SK-N-SH treated with all-trans-retinoic acid at 6 μM for 48 hours (cell line): Measurements from ENCODE around the gene COL26A1.

ENCODE experiments used
- ATAC-seq: fragments of 200-7000 bp; cut with Tn5 transposase; 3 replicates; pipeline ENCODE4 v1.9.1; 2020; ENCODE audit warnings: mild to moderate bottlenecking, moderate library complexity
- ARNTL ChIP-seq: fragments of 450-650 bp; formaldehyde crosslinking; IDR thresholded peaks from 2 replicates; pipeline ENCODE4 v1.5.0; 2020; ENCODE audit warnings: low read depth, mild to moderate bottlenecking, moderate library complexity, borderline replicate concordance
- BACH2 ChIP-seq: fragments of 250-450 bp; sonication (Bioruptor Pico); IDR thresholded peaks from 2 replicates; pipeline ENCODE4 v1.9.0; 2021; ENCODE audit warnings: mild to moderate bottlenecking, borderline replicate concordance
- CSDC2 ChIP-seq: fragments of 250-450 bp; sonication (Bioruptor Pico); IDR thresholded peaks from 2 replicates; pipeline ENCODE4 v1.5.0; 2020; ENCODE audit warnings: mild to moderate bottlenecking, moderate library complexity
- GLIS3 ChIP-seq: fragments of 250-450 bp; sonication (Bioruptor Pico); IDR thresholded peaks from 2 replicates; pipeline ENCODE4 v1.5.0; 2020; ENCODE audit warnings: mild to moderate bottlenecking, moderate library complexity
- ISL1 ChIP-seq: fragments of 250-450 bp; sonication (Bioruptor Pico); IDR thresholded peaks from 2 replicates; pipeline ENCODE4 v2.1.2; 2022; ENCODE audit warnings: mild to moderate bottlenecking, moderate library complexity
- OSR1 ChIP-seq: fragments of 250-450 bp; sonication (Bioruptor Pico); IDR thresholded peaks from 2 replicates; pipeline ENCODE4 v1.8.0; 2022; ENCODE audit warnings: moderate library complexity, mild to moderate bottlenecking, inconsistent platforms
- PPARA ChIP-seq: fragments of 250-450 bp; sonication (Bioruptor Pico); IDR thresholded peaks from 2 replicates; pipeline ENCODE4 v1.5.0; 2020; ENCODE audit warnings: mild to moderate bottlenecking, borderline replicate concordance
- RARB ChIP-seq: fragments of 250-450 bp; sonication (Bioruptor Pico); IDR thresholded peaks from 2 replicates; pipeline ENCODE4 v1.8.0; 2021; ENCODE audit warnings: mild to moderate bottlenecking, moderate library complexity
- SNAI2 ChIP-seq: fragments of 250-450 bp; sonication (Bioruptor Pico); IDR thresholded peaks from 2 replicates; pipeline ENCODE4 v1.5.0; 2020; ENCODE audit warnings: mild to moderate bottlenecking, moderate library complexity
- TCF4 ChIP-seq: fragments of 250-450 bp; sonication (Bioruptor Pico); IDR thresholded peaks from 2 replicates; pipeline ENCODE4 v1.8.0; 2021; ENCODE audit warnings: mild to moderate bottlenecking, moderate library complexity, borderline replicate concordance
- ZC3H10 ChIP-seq: fragments of 250-450 bp; sonication (Bioruptor Pico); IDR thresholded peaks from 2 replicates; pipeline ENCODE4 v1.5.1; 2021; ENCODE audit warnings: mild to moderate bottlenecking, moderate library complexity
- ZFP3 ChIP-seq: fragments of 250-450 bp; sonication (Bioruptor Pico); IDR thresholded peaks from 2 replicates; pipeline ENCODE4 v1.5.0; 2020; ENCODE audit warnings: mild to moderate bottlenecking, moderate library complexity
- ZFP30 ChIP-seq: fragments of 450-650 bp; formaldehyde crosslinking; IDR thresholded peaks from 2 replicates; pipeline ENCODE4 v1.5.0; 2022; ENCODE audit warnings: mild to moderate bottlenecking, moderate library complexity
- ZNF565 ChIP-seq: fragments of 450-650 bp; formaldehyde crosslinking; conservative IDR thresholded peaks from 2 replicates; pipeline ENCODE4 v1.5.0; 2020; ENCODE audit warnings: low read depth, mild to moderate bottlenecking, moderate library complexity
- ZNF70 ChIP-seq: fragments of 450-650 bp; formaldehyde crosslinking; IDR thresholded peaks from 2 replicates; pipeline ENCODE4 v1.5.0; 2020; ENCODE audit warnings: mild to moderate bottlenecking, moderate library complexity
- ZNF8 ChIP-seq: fragments of 450-650 bp; formaldehyde crosslinking; IDR thresholded peaks from 2 replicates; pipeline ENCODE4 v1.5.0; 2020; ENCODE audit warnings: mild to moderate bottlenecking, moderate library complexity
- TF ChIP-seq, protein P1 (sequence below): fragments of 250-450 bp; sonication (Bioruptor Pico); IDR thresholded peaks from 2 replicates; pipeline ENCODE4 v1.5.1; 2020; ENCODE audit warnings: low read depth, mild to moderate bottlenecking, moderate library complexity
- TF ChIP-seq, protein P2 (sequence below): fragments of 250-450 bp; sonication (Bioruptor Pico); IDR thresholded peaks from 2 replicates; pipeline ENCODE4 v1.5.0; 2020; ENCODE audit warnings: mild to moderate bottlenecking, moderate library complexity
- TF ChIP-seq, protein P3 (sequence below): fragments of 250-450 bp; sonication (Bioruptor Pico); IDR thresholded peaks from 2 replicates; pipeline ENCODE4 v1.8.0; 2021; ENCODE audit warnings: low read depth, mild to moderate bottlenecking, moderate library complexity, borderline replicate concordance
- TF ChIP-seq, protein P4 (sequence below): fragments of 250-450 bp; sonication (Bioruptor Pico); IDR thresholded peaks from 2 replicates; pipeline ENCODE4 v1.8.0; 2020; ENCODE audit warnings: mild to moderate bottlenecking, moderate library complexity, borderline replicate concordance
- TF ChIP-seq, protein P5 (sequence below): fragments of 250-450 bp; sonication (Bioruptor Pico); IDR thresholded peaks from 2 replicates; pipeline ENCODE4 v1.5.1; 2021; ENCODE audit warnings: mild to moderate bottlenecking, moderate library complexity

COL26A1 gene

DNA sequence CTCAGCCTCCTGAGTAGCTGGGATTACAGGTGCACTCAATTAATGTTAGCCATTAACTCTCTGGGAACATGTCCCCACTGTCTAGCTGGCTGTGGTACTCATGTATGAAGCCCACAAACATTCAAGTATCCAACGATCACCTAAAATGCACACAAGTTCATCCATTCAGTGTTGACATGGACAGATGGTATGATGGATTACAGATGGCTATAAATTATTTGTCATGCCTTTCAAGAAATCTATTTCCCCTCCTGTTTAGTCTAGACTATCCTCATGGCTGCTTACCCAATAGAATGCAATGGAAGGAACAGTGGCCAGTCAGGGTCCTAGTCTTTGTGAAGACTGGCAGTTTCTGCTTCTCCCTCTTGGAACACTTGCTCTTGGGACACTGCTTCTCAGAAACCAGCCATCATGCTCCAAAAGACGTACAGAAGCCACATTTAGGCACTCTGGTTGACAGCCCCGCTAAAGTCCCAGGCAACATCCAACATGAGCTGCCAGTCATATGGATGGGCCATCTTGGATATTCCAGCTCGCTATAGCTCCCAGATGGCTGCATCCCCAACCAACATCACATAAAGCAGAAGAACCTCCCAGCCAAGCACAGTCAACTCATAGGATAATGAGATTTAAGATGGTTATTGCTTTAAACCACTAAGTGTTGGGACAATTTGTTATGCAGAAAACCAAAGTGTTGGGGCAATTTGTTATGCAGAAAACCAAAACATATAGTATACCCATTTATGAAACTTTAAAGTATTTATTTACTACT lies 233.3 kb downstream of the COL26A1 start:
- TF ChIP-seq ARNTL (no peak), TCF4 (CRISPR knock-in tag) (no peak)
- ATAC-seq, result no peak

DNA sequence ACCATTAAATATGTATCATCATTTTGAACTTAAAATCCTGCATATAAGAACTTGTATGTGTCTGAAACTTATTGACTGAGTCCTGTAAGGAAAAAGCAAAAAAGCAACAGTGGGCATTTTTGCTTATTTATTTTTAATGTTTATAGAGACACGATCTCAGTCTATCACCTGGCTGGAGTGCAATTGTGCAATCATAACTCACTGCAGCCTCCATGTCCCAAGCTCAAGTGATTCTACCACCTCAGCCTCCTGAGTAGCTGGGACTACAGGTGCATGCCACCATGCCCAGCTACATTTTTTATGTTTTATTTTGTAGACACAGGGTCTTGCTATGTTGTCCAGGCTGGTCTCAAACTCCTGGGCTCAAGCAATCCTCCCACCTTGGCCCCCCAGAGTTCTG lies 234.2 kb downstream of the COL26A1 start:
- no peak for TF ChIP-seq ISL1 (CRISPR knock-in tag)
- no peak for TF ChIP-seq PPARA
- TF ChIP-seq OSR1, result no peak
- no peak for TF ChIP-seq CSDC2 (CRISPR knock-in tag)
- no peak for TF ChIP-seq ZFP3 (CRISPR knock-in tag)
- TF ChIP-seq, protein P1, sequence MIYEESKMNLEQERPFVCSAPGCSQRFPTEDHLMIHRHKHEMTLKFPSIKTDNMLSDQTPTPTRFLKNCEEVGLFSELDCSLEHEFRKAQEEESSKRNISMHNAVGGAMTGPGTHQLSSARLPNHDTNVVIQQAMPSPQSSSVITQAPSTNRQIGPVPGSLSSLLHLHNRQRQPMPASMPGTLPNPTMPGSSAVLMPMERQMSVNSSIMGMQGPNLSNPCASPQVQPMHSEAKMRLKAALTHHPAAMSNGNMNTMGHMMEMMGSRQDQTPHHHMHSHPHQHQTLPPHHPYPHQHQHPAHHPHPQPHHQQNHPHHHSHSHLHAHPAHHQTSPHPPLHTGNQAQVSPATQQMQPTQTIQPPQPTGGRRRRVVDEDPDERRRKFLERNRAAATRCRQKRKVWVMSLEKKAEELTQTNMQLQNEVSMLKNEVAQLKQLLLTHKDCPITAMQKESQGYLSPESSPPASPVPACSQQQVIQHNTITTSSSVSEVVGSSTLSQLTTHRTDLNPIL (CRISPR knock-in tag), result no peak
- TF ChIP-seq, protein P2, sequence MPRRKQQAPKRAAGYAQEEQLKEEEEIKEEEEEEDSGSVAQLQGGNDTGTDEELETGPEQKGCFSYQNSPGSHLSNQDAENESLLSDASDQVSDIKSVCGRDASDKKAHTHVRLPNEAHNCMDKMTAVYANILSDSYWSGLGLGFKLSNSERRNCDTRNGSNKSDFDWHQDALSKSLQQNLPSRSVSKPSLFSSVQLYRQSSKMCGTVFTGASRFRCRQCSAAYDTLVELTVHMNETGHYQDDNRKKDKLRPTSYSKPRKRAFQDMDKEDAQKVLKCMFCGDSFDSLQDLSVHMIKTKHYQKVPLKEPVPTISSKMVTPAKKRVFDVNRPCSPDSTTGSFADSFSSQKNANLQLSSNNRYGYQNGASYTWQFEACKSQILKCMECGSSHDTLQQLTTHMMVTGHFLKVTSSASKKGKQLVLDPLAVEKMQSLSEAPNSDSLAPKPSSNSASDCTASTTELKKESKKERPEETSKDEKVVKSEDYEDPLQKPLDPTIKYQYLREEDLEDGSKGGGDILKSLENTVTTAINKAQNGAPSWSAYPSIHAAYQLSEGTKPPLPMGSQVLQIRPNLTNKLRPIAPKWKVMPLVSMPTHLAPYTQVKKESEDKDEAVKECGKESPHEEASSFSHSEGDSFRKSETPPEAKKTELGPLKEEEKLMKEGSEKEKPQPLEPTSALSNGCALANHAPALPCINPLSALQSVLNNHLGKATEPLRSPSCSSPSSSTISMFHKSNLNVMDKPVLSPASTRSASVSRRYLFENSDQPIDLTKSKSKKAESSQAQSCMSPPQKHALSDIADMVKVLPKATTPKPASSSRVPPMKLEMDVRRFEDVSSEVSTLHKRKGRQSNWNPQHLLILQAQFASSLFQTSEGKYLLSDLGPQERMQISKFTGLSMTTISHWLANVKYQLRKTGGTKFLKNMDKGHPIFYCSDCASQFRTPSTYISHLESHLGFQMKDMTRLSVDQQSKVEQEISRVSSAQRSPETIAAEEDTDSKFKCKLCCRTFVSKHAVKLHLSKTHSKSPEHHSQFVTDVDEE (CRISPR knock-in tag), result no peak
- TF ChIP-seq BACH2, result no peak
- TF ChIP-seq ZFP30 (CRISPR knock-in tag), result no peak
- TF ChIP-seq, protein P3, sequence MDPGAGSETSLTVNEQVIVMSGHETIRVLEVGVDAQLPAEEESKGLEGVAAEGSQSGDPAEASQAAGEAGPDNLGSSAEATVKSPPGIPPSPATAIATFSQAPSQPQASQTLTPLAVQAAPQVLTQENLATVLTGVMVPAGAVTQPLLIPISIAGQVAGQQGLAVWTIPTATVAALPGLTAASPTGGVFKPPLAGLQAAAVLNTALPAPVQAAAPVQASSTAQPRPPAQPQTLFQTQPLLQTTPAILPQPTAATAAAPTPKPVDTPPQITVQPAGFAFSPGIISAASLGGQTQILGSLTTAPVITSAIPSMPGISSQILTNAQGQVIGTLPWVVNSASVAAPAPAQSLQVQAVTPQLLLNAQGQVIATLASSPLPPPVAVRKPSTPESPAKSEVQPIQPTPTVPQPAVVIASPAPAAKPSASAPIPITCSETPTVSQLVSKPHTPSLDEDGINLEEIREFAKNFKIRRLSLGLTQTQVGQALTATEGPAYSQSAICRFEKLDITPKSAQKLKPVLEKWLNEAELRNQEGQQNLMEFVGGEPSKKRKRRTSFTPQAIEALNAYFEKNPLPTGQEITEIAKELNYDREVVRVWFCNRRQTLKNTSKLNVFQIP (CRISPR knock-in tag), result no peak
- TF ChIP-seq, protein P4, sequence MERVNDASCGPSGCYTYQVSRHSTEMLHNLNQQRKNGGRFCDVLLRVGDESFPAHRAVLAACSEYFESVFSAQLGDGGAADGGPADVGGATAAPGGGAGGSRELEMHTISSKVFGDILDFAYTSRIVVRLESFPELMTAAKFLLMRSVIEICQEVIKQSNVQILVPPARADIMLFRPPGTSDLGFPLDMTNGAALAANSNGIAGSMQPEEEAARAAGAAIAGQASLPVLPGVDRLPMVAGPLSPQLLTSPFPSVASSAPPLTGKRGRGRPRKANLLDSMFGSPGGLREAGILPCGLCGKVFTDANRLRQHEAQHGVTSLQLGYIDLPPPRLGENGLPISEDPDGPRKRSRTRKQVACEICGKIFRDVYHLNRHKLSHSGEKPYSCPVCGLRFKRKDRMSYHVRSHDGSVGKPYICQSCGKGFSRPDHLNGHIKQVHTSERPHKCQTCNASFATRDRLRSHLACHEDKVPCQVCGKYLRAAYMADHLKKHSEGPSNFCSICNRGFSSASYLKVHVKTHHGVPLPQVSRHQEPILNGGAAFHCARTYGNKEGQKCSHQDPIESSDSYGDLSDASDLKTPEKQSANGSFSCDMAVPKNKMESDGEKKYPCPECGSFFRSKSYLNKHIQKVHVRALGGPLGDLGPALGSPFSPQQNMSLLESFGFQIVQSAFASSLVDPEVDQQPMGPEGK, result no peak
- no peak for TF ChIP-seq ZNF565 (CRISPR knock-in tag)
- TF ChIP-seq TCF4 (CRISPR knock-in tag), result no peak
- TF ChIP-seq ZC3H10, result no peak
- TF ChIP-seq ARNTL, result no peak
- no peak for TF ChIP-seq SNAI2
- ATAC-seq, result no peak

DNA sequence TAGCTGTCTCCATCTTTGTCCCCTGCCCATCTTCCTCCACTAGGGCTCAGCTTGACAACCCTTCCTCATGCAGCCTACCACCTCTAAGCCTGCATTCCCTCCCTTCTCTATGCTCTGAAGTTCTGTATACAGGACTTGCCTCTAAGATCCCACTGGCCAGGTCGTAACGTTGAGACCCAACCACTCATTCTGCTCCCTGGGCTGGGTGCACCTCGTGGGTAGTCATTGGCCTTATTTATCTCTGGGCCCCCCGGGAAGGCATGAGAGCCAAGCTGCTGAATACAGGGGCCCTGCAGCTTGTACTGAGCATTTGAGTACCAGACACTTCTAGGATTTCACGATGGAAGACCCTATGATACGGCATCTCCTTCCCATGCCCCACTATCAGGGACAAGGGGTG lies 235.3 kb downstream of the COL26A1 start:
- no peak for ATAC-seq
- no peak for TF ChIP-seq OSR1
- TF ChIP-seq BACH2, result no peak
- TF ChIP-seq ZNF8, result no peak
- TF ChIP-seq, protein P1 (CRISPR knock-in tag), result no peak
- TF ChIP-seq, protein P3 (CRISPR knock-in tag), result no peak
- no peak for TF ChIP-seq ISL1 (CRISPR knock-in tag)
- no peak for TF ChIP-seq GLIS3
- TF ChIP-seq, protein P5, sequence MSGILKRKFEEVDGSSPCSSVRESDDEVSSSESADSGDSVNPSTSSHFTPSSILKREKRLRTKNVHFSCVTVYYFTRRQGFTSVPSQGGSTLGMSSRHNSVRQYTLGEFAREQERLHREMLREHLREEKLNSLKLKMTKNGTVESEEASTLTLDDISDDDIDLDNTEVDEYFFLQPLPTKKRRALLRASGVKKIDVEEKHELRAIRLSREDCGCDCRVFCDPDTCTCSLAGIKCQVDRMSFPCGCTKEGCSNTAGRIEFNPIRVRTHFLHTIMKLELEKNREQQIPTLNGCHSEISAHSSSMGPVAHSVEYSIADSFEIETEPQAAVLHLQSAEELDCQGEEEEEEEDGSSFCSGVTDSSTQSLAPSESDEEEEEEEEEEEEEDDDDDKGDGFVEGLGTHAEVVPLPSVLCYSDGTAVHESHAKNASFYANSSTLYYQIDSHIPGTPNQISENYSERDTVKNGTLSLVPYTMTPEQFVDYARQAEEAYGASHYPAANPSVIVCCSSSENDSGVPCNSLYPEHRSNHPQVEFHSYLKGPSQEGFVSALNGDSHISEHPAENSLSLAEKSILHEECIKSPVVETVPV, result no peak
- TF ChIP-seq ZFP3 (CRISPR knock-in tag), result no peak
- TF ChIP-seq, protein P4, result no peak
- no peak for TF ChIP-seq RARB
- no peak for TF ChIP-seq PPARA
- TF ChIP-seq ZFP30 (CRISPR knock-in tag), result no peak
- TF ChIP-seq ZNF70 (CRISPR knock-in tag), result no peak
